K562 (cell line): ENCODE data around the gene YBX1. TPM values are rescaled to one million over a fixed set of nuclear protein-coding genes. Genes with fewer than 3 reads are reported as not detected.

Experiments used
- ATF6 ChIP-seq: sonication (generic); formaldehyde crosslinking; IDR thresholded peaks from 2 replicates; pipeline ENCODE4 v1.4.0; 2020; ENCODE audit warnings: mild to moderate bottlenecking, missing genetic modification reagents
- BRF1 ChIP-seq: IDR thresholded peaks from 3 replicates; pipeline ENCODE4 v1.6.1; 2011; ENCODE audit warnings: borderline replicate concordance, mild to moderate bottlenecking; ENCODE audit not compliant: insufficient read length; ENCODE audit errors: extremely low read depth
- COPS2 ChIP-seq: fragments of 450-650 bp; conservative IDR thresholded peaks from 2 replicates; pipeline ENCODE4 v1.6.1; 2016; ENCODE audit warnings: mild to moderate bottlenecking, moderate library complexity
- FIP1L1 ChIP-seq: fragments of 200-400 bp; formaldehyde crosslinking; IDR thresholded peaks from 2 replicates; pipeline ENCODE4 v1.6.1; 2018; ENCODE audit warnings: mild to moderate bottlenecking, low read depth, low read length; ENCODE audit not compliant: poor library complexity, severe bottlenecking
- FOXA1 ChIP-seq: fragments of 450-650 bp; IDR thresholded peaks from 2 replicates; pipeline ENCODE4 v1.6.1; 2016; ENCODE audit warnings: mild to moderate bottlenecking, borderline replicate concordance
- HNRNPLL ChIP-seq: fragments of 200-400 bp; formaldehyde crosslinking; IDR thresholded peaks from 2 replicates; pipeline ENCODE4 v1.6.1; 2017; ENCODE audit warnings: low read length, low read depth, mild to moderate bottlenecking; ENCODE audit not compliant: poor library complexity, severe bottlenecking
- IRF1 ChIP-seq: sonication (generic); formaldehyde crosslinking; IDR thresholded peaks from 2 replicates; pipeline ENCODE4 v1.8.0; 2022; ENCODE audit warnings: missing genetic modification reagents, mild to moderate bottlenecking, borderline replicate concordance
- JUN ChIP-seq, 2 experiments: sonication (generic) in 1 of 2; formaldehyde crosslinking in 1 of 2; IDR thresholded peaks; 2 replicates each; pipeline versions ENCODE4 v1.6.1 to v1.8.0; 2012 to 2022; ENCODE audit warnings: borderline replicate concordance in 2 of 2, mild to moderate bottlenecking in 2 of 2, improper control_type of control experiment in 1 of 2, low read depth in 1 of 2, low read length in 1 of 2, missing genetic modification reagents in 1 of 2
- KLF13 ChIP-seq: fragments of 450-650 bp; IDR thresholded peaks from 2 replicates; pipeline ENCODE4 v1.6.1; 2016; ENCODE audit warnings: missing genetic modification characterization, low read depth, mild to moderate bottlenecking, missing compliant biosample characterization, moderate library complexity, borderline replicate concordance
- MNT ChIP-seq, 2 experiments: fragments of 450-650 bp; conservative IDR thresholded peaks; 2 replicates each; pipeline ENCODE4 v1.6.1; 2017; ENCODE audit warnings: mild to moderate bottlenecking in 2 of 2, moderate library complexity in 2 of 2
- MTA1 ChIP-seq: fragments of 450-650 bp; IDR thresholded peaks from 2 replicates; pipeline ENCODE4 v1.6.1; 2017; ENCODE audit warnings: borderline replicate concordance
- NCOA2 ChIP-seq, 2 experiments: fragments of 450-650 bp; IDR thresholded peaks; 2 replicates each; pipeline ENCODE4 v1.6.1; 2018; ENCODE audit warnings: mild to moderate bottlenecking in 2 of 2, moderate library complexity in 1 of 2; ENCODE audit not compliant: partially characterized antibody in 2 of 2
- SMARCA5 ChIP-seq: fragments of 450-650 bp; IDR thresholded peaks from 2 replicates; pipeline ENCODE4 v1.6.1; 2016
- SMARCE1 ChIP-seq: fragments of 450-650 bp; IDR thresholded peaks from 2 replicates; pipeline ENCODE4 v1.7.1; 2016; ENCODE audit warnings: mild to moderate bottlenecking
- STAG1 ChIP-seq: sonication (generic); formaldehyde crosslinking; IDR thresholded peaks from 2 replicates; pipeline ENCODE4 v1.5.0; 2020; ENCODE audit warnings: missing genetic modification reagents, borderline replicate concordance
- TAL1 ChIP-seq: fragments of 450-650 bp; IDR thresholded peaks from 2 replicates; pipeline ENCODE4 v1.6.1; 2016; ENCODE audit warnings: mild to moderate bottlenecking
- TBP ChIP-seq: optimal IDR thresholded peaks from 2 replicates; pipeline ENCODE3; 2011; ENCODE audit warnings: low read depth, low read length, improper control_type of control experiment
- ZBTB8A ChIP-seq: fragments of 450-650 bp; IDR thresholded peaks from 2 replicates; pipeline ENCODE4 v1.6.1; 2018; ENCODE audit warnings: mild to moderate bottlenecking, moderate library complexity; ENCODE audit not compliant: partially characterized antibody
- ZNF124 ChIP-seq: sonication (generic); formaldehyde crosslinking; IDR thresholded peaks from 2 replicates; pipeline ENCODE4 v1.8.1; 2022; ENCODE audit warnings: missing genetic modification reagents
- ZNF232 ChIP-seq: sonication (generic); formaldehyde crosslinking; IDR thresholded peaks from 2 replicates; pipeline ENCODE4 v1.8.0; 2022; ENCODE audit warnings: mild to moderate bottlenecking, missing genetic modification reagents
- ZNF561 ChIP-seq: fragments of 450-650 bp; formaldehyde crosslinking; conservative IDR thresholded peaks from 2 replicates; pipeline ENCODE4 v1.4.0; 2020; ENCODE audit warnings: mild to moderate bottlenecking, moderate library complexity
- ZNF586 ChIP-seq: fragments of 450-650 bp; formaldehyde crosslinking; conservative IDR thresholded peaks from 2 replicates; pipeline ENCODE4 v1.4.0; 2020; ENCODE audit warnings: mild to moderate bottlenecking, moderate library complexity
- ZNF780A ChIP-seq: fragments of 250-450 bp; sonication (Bioruptor Pico); IDR thresholded peaks from 2 replicates; pipeline ENCODE4 v1.5.0; 2021; ENCODE audit warnings: mild to moderate bottlenecking
- ZSCAN32 ChIP-seq: fragments of 450-650 bp; formaldehyde crosslinking; IDR thresholded peaks from 2 replicates; pipeline ENCODE4 v1.4.0; 2020; ENCODE audit warnings: mild to moderate bottlenecking, moderate library complexity
- polyA plus RNA-seq, 8 experiments: library from polyadenylated mRNA; depleted of rRNA in 4 of 8; stranded (reverse) in 5 of 8; unstranded in 3 of 8; fragments of >200 nt; fragmentation: Nextera tagmentation in 2 of 8; fragmentation: Illumina TruSeq in 1 of 8; extraction: Ambion mirVana in 2 of 8; extraction: Trizol in 1 of 8; gene quantifications; 2 replicates each; pipeline versions ENCODE4 v1.2.1 to v1.2.3, GENCODE V29; 2011 to 2014; ENCODE audit warnings: inconsistent platforms in 1 of 8, missing spikeins in 1 of 8
- total RNA-seq, 7 experiments: library from RNA; depleted of rRNA in 6 of 7; stranded (reverse); fragments of >200 nt in 6 of 7; fragmentation: Illumina TruSeq in 2 of 7; extraction: Trizol in 2 of 7; gene quantifications; 2 replicates each; pipeline versions ENCODE4 v1.2.1 to v1.2.3, GENCODE V29; 2011 to 2021; ENCODE audit warnings: low replicate concordance in 1 of 7

The YBX1 gene
- total and polyA plus RNA-seq, 9 of the 15 experiments (the other 6 are each of a cell fraction or from before 2014, with no cell fraction given): 363 to 1,955 (median 1,216) TPM

- no peak for TF ChIP-seq MTA1
- peak; percentile 98 to 100 for TF ChIP-seq MNT (conservative IDR thresholded peaks at IDR 0.05)
- no peak for TF ChIP-seq BRF1
- TF ChIP-seq SMARCE1: no peak
- TF ChIP-seq ZNF232: no peak
- no peak for TF ChIP-seq TBP
- TF ChIP-seq IRF1: no peak
- TF ChIP-seq FOXA1: no peak
- TF ChIP-seq SMARCA5: no peak
- TF ChIP-seq TAL1: no peak
- no peak for TF ChIP-seq ZNF586 (CRISPR knock-in tag)
- no peak for TF ChIP-seq ZNF780A (CRISPR knock-in tag)
- TF ChIP-seq ZNF561: no peak
- TF ChIP-seq STAG1 (CRISPR knock-in tag): no peak
- peak; percentile 96 for TF ChIP-seq FIP1L1
- peak; percentile 93; the same call in 1 of the 2 replicates for TF ChIP-seq KLF13 (tag)
- no peak for TF ChIP-seq NCOA2 (IDR thresholded peaks at IDR 0.05; ENCODE audit: partially characterized antibody in 2 of 2)
- TF ChIP-seq HNRNPLL: peak; percentile 84
- TF ChIP-seq ZSCAN32: no peak
- no peak for TF ChIP-seq ZBTB8A
- TF ChIP-seq ZNF124 (CRISPR knock-in tag): 0 out of 2 replicates have a peak, but pooled peaks have one; percentile 59
- no peak for TF ChIP-seq ATF6
- peak; percentile 78; the same call in 1 of the 2 replicates for TF ChIP-seq JUN (IDR thresholded peaks at IDR 0.05; ENCODE audit: borderline replicate concordance, low read depth, low read length)
- TF ChIP-seq JUN (CRISPR knock-in tag; IDR thresholded peaks at IDR 0.05; ENCODE audit: borderline replicate concordance): no peak
- TF ChIP-seq COPS2: no peak
These were observed 717 bp downstream of the YBX1 start (continued) for GRCh38 chr1:42682739-42683531.
